SW480 (cell line): ENCODE data around the gene SLC38A3.
A peak's percentile ranks its signal among the peaks of the same experiment; 100 is the strongest.

Source experiments
- DNase-seq: peaks from one replicate; pipeline ENCODE4 v3.0.0-alpha.2; 2016; ENCODE audit warnings: low spot score

Gene SLC38A3

GRCh38 chr3:50192689-50193141, 12.4 kb upstream of the SLC38A3 start:
- DNase-seq, result peak; percentile 54

- DNase-seq, result no peak
Observed at GRCh38 chr3:50193286-50193685, 11.8 kb upstream of the SLC38A3 start.

GRCh38 chr3:50193746-50194127, 11.3 kb upstream of the SLC38A3 start:
- DNase-seq, result no peak

GRCh38 chr3:50194128-50194902, 10.8 kb upstream of the SLC38A3 start:
- DNase-seq, result no peak

- no peak for DNase-seq
Observed at GRCh38 chr3:50194903-50195500, 10.1 kb upstream of the SLC38A3 start.

GRCh38 chr3:50195501-50196252, 9.4 kb upstream of the SLC38A3 start:
- DNase-seq, result peak; percentile 55

GRCh38 chr3:50196253-50196801, 8.7 kb upstream of the SLC38A3 start:
- DNase-seq, result no peak

GRCh38 chr3:50201573-50202315, 3.3 kb upstream of the SLC38A3 start:
- DNase-seq, result peak; percentile 32

GRCh38 chr3:50202353-50203112, 2.5 kb upstream of the SLC38A3 start:
- no peak for DNase-seq

- DNase-seq, result no peak
Observed at GRCh38 chr3:50203113-50203808, 1.8 kb upstream of the SLC38A3 start.

GRCh38 chr3:50203809-50204803, 965 bp upstream of the SLC38A3 start:
- no peak for DNase-seq

GRCh38 chr3:50205413-50206276, 574 bp downstream of the SLC38A3 start:
- no peak for DNase-seq

GRCh38 chr3:50207359-50208042, 2.4 kb downstream of the SLC38A3 start:
- no peak for DNase-seq

- no peak for DNase-seq
Observed at GRCh38 chr3:50208677-50209344, 3.7 kb downstream of the SLC38A3 start.

- no peak for DNase-seq
Observed at GRCh38 chr3:50210176-50210509, 5.1 kb downstream of the SLC38A3 start.

GRCh38 chr3:50210510-50211367, 5.7 kb downstream of the SLC38A3 start:
- DNase-seq, result peak; percentile 43
